ENCODE results near the gene SGCD. TPM values are rescaled to one million over a fixed set of nuclear protein-coding genes. Genes with fewer than 3 reads are reported as not detected.

Gene SGCD
- total RNA-seq, 2 experiments from 2014 or later: not detected

- intact Hi-C loops (cut with micrococcal nuclease; ENCODE audit: unreplicated experiment): no loop called here
- H4K20me1 ChIP-seq (ENCODE audit: insufficient read depth, low read length): no peaks in the 10 kb centered on the region
- H2AFZ ChIP-seq (ENCODE audit: low read length): no peak overlapping the region
- no peak overlapping the region for H3K27ac ChIP-seq (ENCODE audit: low read depth, low read length, poor library complexity, severe bottlenecking)
- no peak for DNase-seq (ENCODE audit: low spot score)
- no peaks in the 10 kb centered on the region for H3K4me1 ChIP-seq (ENCODE audit: insufficient read depth, low read length, poor library complexity, severe bottlenecking)
- BruUV-seq (replicated peaks): no TSS peak
- ChIA-PET POLR2A (no interaction called here), CTCF (ENCODE audit: unreplicated experiment) (no interaction called here)
- no peaks in the 10 kb centered on the region for H3K9me2 ChIP-seq (ENCODE audit: insufficient read depth, low read length)
- TF ChIP-seq CTCF (conservative IDR thresholded peaks at IDR 0.05; ENCODE audit: low read length): no peak
- no peaks in the 10 kb centered on the region for H3K9me3 ChIP-seq (ENCODE audit: low read length)
- H3K4me3 ChIP-seq (ENCODE audit: low read depth, low read length, poor library complexity, severe bottlenecking): no peak overlapping the region
- no peak overlapping the region for H3K4me2 ChIP-seq (ENCODE audit: low read length)
- no peaks in the 10 kb centered on the region for H3K36me3 ChIP-seq (ENCODE audit: insufficient read depth, low read length)
- H3K79me2 ChIP-seq (ENCODE audit: insufficient read depth, low read depth, low read length): no peaks in the 10 kb centered on the region
Observed at GRCh38 chr5:156310115-156310514, 16.8 kb upstream of the SGCD start.

GRCh38 chr5:156312897-156313694 lies 13.9 kb upstream of the SGCD start:
- H4K20me1 ChIP-seq (ENCODE audit: insufficient read depth, low read length): no peaks in the 10 kb centered on the region
- TF ChIP-seq CTCF (conservative IDR thresholded peaks at IDR 0.05; ENCODE audit: low read length) (no peak), EZH2phosphoT487 (IDR thresholded peaks at IDR 0.05; ENCODE audit: borderline replicate concordance, low read depth, low read length) (no peak)
- no peak overlapping the region for H3K27ac ChIP-seq (ENCODE audit: low read depth, low read length, poor library complexity, severe bottlenecking)
- intact Hi-C loops (cut with micrococcal nuclease; ENCODE audit: unreplicated experiment): no loop called here
- no peaks in the 10 kb centered on the region for H3K9me3 ChIP-seq (ENCODE audit: low read length)
- no TSS peak for BruUV-seq (replicated peaks)
- H3K79me2 ChIP-seq (ENCODE audit: insufficient read depth, low read depth, low read length): no peaks in the 10 kb centered on the region
- H3K36me3 ChIP-seq (ENCODE audit: insufficient read depth, low read length): no peaks in the 10 kb centered on the region
- no peak overlapping the region for H2AFZ ChIP-seq (ENCODE audit: low read length)
- H3K4me1 ChIP-seq (ENCODE audit: insufficient read depth, low read length, poor library complexity, severe bottlenecking): no peaks in the 10 kb centered on the region
- H3K4me2 ChIP-seq (ENCODE audit: low read length): no peak overlapping the region
- H3K9me2 ChIP-seq (ENCODE audit: insufficient read depth, low read length): no peaks in the 10 kb centered on the region
- no peak for DNase-seq (ENCODE audit: low spot score)
- ChIA-PET POLR2A (interaction anchor here (0.8 to 1.4 kb wide), 3 partner anchors 22 to 267 kb away, joined by 4 to 5 read pairs (median 4); no protein-coding TSS in a partner anchor), CTCF (ENCODE audit: unreplicated experiment) (no interaction called here)
- no peak overlapping the region for H3K4me3 ChIP-seq (ENCODE audit: low read depth, low read length, poor library complexity, severe bottlenecking)

- no peaks in the 10 kb centered on the region for H3K36me3 ChIP-seq (ENCODE audit: insufficient read depth, low read length)
- BruUV-seq (replicated peaks): no TSS peak
- H3K9me2 ChIP-seq (ENCODE audit: insufficient read depth, low read length): no peaks in the 10 kb centered on the region
- no peak for DNase-seq (ENCODE audit: low spot score)
- no peaks in the 10 kb centered on the region for H3K4me1 ChIP-seq (ENCODE audit: insufficient read depth, low read length, poor library complexity, severe bottlenecking)
- H3K4me2 ChIP-seq (ENCODE audit: low read length): no peak overlapping the region
- ChIA-PET CTCF (ENCODE audit: unreplicated experiment) (no interaction called here), POLR2A (no interaction called here)
- H3K4me3 ChIP-seq (ENCODE audit: low read depth, low read length, poor library complexity, severe bottlenecking): no peak overlapping the region
- no peaks in the 10 kb centered on the region for H4K20me1 ChIP-seq (ENCODE audit: insufficient read depth, low read length)
- H3K27ac ChIP-seq (ENCODE audit: low read depth, low read length, poor library complexity, severe bottlenecking): no peak overlapping the region
- intact Hi-C loops (cut with micrococcal nuclease; ENCODE audit: unreplicated experiment): no loop called here
- no peak overlapping the region for H2AFZ ChIP-seq (ENCODE audit: low read length)
- no peaks in the 10 kb centered on the region for H3K9me3 ChIP-seq (ENCODE audit: low read length)
- no peaks in the 10 kb centered on the region for H3K79me2 ChIP-seq (ENCODE audit: insufficient read depth, low read depth, low read length)
- TF ChIP-seq CTCF (conservative IDR thresholded peaks at IDR 0.05; ENCODE audit: low read length): no peak
- no peak for TF ChIP-seq EZH2phosphoT487 (IDR thresholded peaks at IDR 0.05; ENCODE audit: borderline replicate concordance, low read depth, low read length)
Observed at GRCh38 chr5:156314416-156314815, 12.5 kb upstream of the SGCD start.

All from OCI-LY7 (cell line).